CD14-positive monocyte (primary cell): ENCODE results near the gene RSPH10B2. TPM values are rescaled to one million over a fixed set of nuclear protein-coding genes. Genes with fewer than 3 reads are reported as not detected.
"Not testable (repeated sequence)": the region's sequence is repeated elsewhere in the genome, so short reads cannot be mapped to it uniquely, and the experiment has no call there.

ENCODE experiments used
- DNase-seq, 3 donors: peaks; one replicate each; pipeline ENCODE4 v3.0.0-alpha.2; 2011 to 2022
- H2AFZ ChIP-seq: 2 replicates; pipeline ENCODE4 v1.6.0; 2012; ENCODE audit warnings: mild to moderate bottlenecking, low read depth, low read length, inconsistent platforms; ENCODE audit not compliant: insufficient read depth, poor library complexity, severe bottlenecking
- H3K27ac ChIP-seq, 2 donors: 1 replicate in 1 of 2; 2 replicates in 1 of 2; pipeline ENCODE4 v1.5.1; 2012 to 2013; ENCODE audit warnings: low read length in 2 of 2, control low read depth in 1 of 2, inconsistent platforms in 1 of 2, low read depth in 1 of 2, mild to moderate bottlenecking in 1 of 2
- H3K27me3 ChIP-seq, 2 donors: one replicate each; pipeline versions ENCODE4 v1.6.0 to v1.6.1; 2011 to 2013; ENCODE audit warnings: low read length in 2 of 2; ENCODE audit not compliant: control insufficient read depth in 2 of 2, insufficient read depth in 2 of 2
- H3K36me3 ChIP-seq, 2 donors: replicated peaks in 1 of 2; 1 replicate in 1 of 2; 2 replicates in 1 of 2; pipeline versions ENCODE4 v1.5.1 to v1.6.1; 2012 to 2013; ENCODE audit warnings: low read length in 2 of 2, control low read depth in 1 of 2, inconsistent platforms in 1 of 2, mild to moderate bottlenecking in 1 of 2; ENCODE audit not compliant: insufficient read depth in 2 of 2, control insufficient read depth in 1 of 2
- H3K4me1 ChIP-seq, 2 donors: 1 replicate in 1 of 2; 2 replicates in 1 of 2; pipeline versions ENCODE4 v1.5.1 to v1.6.1; 2012 to 2013; ENCODE audit warnings: low read length in 2 of 2, control low read depth in 1 of 2, inconsistent platforms in 1 of 2, mild to moderate bottlenecking in 1 of 2, moderate library complexity in 1 of 2; ENCODE audit not compliant: insufficient read depth in 2 of 2, control insufficient read depth in 1 of 2
- H3K4me2 ChIP-seq: replicated peaks from 2 replicates; pipeline ENCODE3; 2012; ENCODE audit warnings: low read length, moderate library complexity, mild to moderate bottlenecking; ENCODE audit not compliant: poor library complexity, severe bottlenecking; ENCODE audit errors: extremely low read depth
- H3K4me3 ChIP-seq, 3 experiments: fragments of 200-600 bp in 1 of 3; sonication (generic) in 1 of 3; replicated peaks in 1 of 3; 1 replicate in 2 of 3; 2 replicates in 1 of 3; pipeline ENCODE4 v1.5.1; 2011 to 2013; ENCODE audit warnings: low read length in 3 of 3, mild to moderate bottlenecking in 3 of 3, control low read depth in 2 of 3, low read depth in 2 of 3, inconsistent platforms in 1 of 3, moderate library complexity in 1 of 3
- H3K79me2 ChIP-seq: 2 replicates; pipeline ENCODE4 v1.6.0; 2012; ENCODE audit warnings: mild to moderate bottlenecking, control low read depth, inconsistent platforms, low read length, moderate library complexity; ENCODE audit not compliant: insufficient read depth
- H3K9ac ChIP-seq: 2 replicates; pipeline ENCODE4 v1.6.0; 2017; ENCODE audit warnings: low read length, mild to moderate bottlenecking; ENCODE audit not compliant: insufficient read depth, poor library complexity, severe bottlenecking
- H3K9me3 ChIP-seq, 2 donors: replicated peaks in 1 of 2; 1 replicate in 1 of 2; 2 replicates in 1 of 2; pipeline versions ENCODE4 v1.5.1 to v1.6.1; 2012 to 2013; ENCODE audit warnings: low read length in 2 of 2, control low read depth in 1 of 2; ENCODE audit not compliant: control insufficient read depth in 1 of 2, insufficient read depth in 1 of 2
- H4K20me1 ChIP-seq: 2 replicates; pipeline ENCODE4 v1.6.0; 2012; ENCODE audit warnings: mild to moderate bottlenecking, low read length, control low read depth, moderate library complexity; ENCODE audit not compliant: insufficient read depth
- H3K27ac Mint-ChIP-seq, 7 donors: one replicate each; pipeline ENCODE4 v1.8.0; 2020; ENCODE audit warnings: mild to moderate bottlenecking in 7 of 7, mixed read lengths in 7 of 7, moderate library complexity in 6 of 7, inconsistent platforms in 2 of 7
- H3K27me3 Mint-ChIP-seq, 3 donors: one replicate each; pipeline ENCODE4 v1.8.0; 2021 to 2022; ENCODE audit warnings: low read depth in 3 of 3, mild to moderate bottlenecking in 3 of 3, mixed read lengths in 3 of 3, moderate library complexity in 3 of 3, inconsistent platforms in 1 of 3
- H3K36me3 Mint-ChIP-seq, 2 donors: one replicate each; pipeline ENCODE4 v1.8.0; 2020; ENCODE audit warnings: mixed read lengths in 2 of 2, inconsistent platforms in 1 of 2, mild to moderate bottlenecking in 1 of 2
- H3K4me1 Mint-ChIP-seq: one replicate; pipeline ENCODE4 v1.8.0; 2020; ENCODE audit warnings: mild to moderate bottlenecking, mixed read lengths
- H3K4me3 Mint-ChIP-seq, 2 donors: one replicate each; pipeline ENCODE4 v1.8.0; 2020; ENCODE audit warnings: mild to moderate bottlenecking in 2 of 2, mixed read lengths in 2 of 2, moderate library complexity in 1 of 2
- H3K9me3 Mint-ChIP-seq, 7 donors: one replicate each; pipeline ENCODE4 v1.8.0; 2020 to 2022; ENCODE audit warnings: mixed read lengths in 7 of 7, mild to moderate bottlenecking in 6 of 7, moderate library complexity in 6 of 7, inconsistent platforms in 2 of 7
- WGBS: methylation state at CpG from one replicate; pipeline ENCODE4 v1.1.5; 2013; ENCODE audit warnings: missing lambda C conversion rate; ENCODE audit not compliant: insufficient coverage; 5-methylcytosine and 5-hydroxymethylcytosine counted together
- intact Hi-C, 2 donors: fragments of 100-400 bp; cut with micrococcal nuclease; formaldehyde crosslinking; loops; one replicate each; pipeline versions ENCODE4 v1.15.0 to v1.15.1; 2023
- polyA plus RNA-seq, 3 donors: library from polyadenylated mRNA; depleted of rRNA in 1 of 3; unstranded in 2 of 3; stranded (reverse) in 1 of 3; fragments of 300-500 nt in 2 of 3; fragments of >200 nt in 1 of 3; fragmentation: Illumina TruSeq in 2 of 3; gene quantifications; 1 replicate in 2 of 3; 2 replicates in 1 of 3; pipeline ENCODE4 v1.2.3, GENCODE V29; 2012 to 2021

RSPH10B2 gene
- polyA plus RNA-seq, 3 donors: 0.03 TPM; not detected in 2

DNA sequence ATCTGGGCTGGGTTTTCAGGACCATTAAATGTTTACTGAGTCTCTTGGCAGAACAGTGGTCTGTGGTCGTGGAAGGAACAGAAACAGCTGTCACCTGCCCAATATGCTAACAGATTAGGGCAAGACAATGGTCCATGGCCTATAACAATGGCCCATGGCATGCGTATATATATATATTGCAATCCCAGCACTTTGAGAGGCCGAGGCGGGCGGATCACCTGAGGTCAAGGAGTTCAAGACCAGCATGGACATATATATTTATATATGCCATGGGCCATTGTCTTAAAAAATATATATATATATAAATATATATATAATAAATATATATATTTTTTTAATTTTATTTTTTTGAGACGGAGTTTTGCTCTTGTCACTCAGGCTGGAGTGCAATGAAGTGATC is 27.7 kb downstream of the RSPH10B2 start:
- H3K9me3 ChIP-seq, H3K4me3 Mint-ChIP-seq, H3K4me1 ChIP-seq, H3K9ac ChIP-seq, H4K20me1 ChIP-seq, H3K27me3 Mint-ChIP-seq, H3K4me3 ChIP-seq, H2AFZ ChIP-seq, H3K4me2 ChIP-seq, H3K4me1 Mint-ChIP-seq, H3K36me3 Mint-ChIP-seq, H3K27me3 ChIP-seq, H3K27ac Mint-ChIP-seq, intact Hi-C loops, H3K79me2 ChIP-seq, DNase-seq, H3K36me3 ChIP-seq, H3K9me3 Mint-ChIP-seq, H3K27ac ChIP-seq: not testable (repeated sequence)
- WGBS: no CpG with 5 or more reads among the region's 6 CpGs

DNA sequence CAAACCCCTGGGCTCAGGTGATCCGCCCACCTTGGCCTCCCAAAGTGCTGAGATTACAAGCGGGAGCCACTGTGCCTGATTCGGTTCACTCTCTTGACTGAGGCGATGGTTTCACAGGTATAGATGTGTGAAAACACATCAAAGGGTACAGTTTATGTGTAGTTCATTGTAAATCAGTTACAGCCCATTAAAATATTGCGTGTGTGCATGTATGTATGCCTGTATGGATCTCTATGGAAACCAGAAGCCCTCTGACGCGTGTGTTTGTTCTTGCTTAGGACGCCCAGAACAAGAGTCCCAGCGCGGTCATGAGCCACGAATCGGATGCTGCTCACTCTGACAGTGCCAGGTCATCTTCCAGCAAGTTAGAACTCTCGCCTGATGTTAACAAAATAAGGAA is 35.5 kb downstream of the RSPH10B2 start:
- H3K36me3 Mint-ChIP-seq, intact Hi-C loops, H3K9me3 ChIP-seq, H3K4me3 Mint-ChIP-seq, H3K79me2 ChIP-seq, H3K27me3 Mint-ChIP-seq, H2AFZ ChIP-seq, H3K4me1 Mint-ChIP-seq, H3K9me3 Mint-ChIP-seq, H3K27ac Mint-ChIP-seq, H3K4me2 ChIP-seq, H3K4me1 ChIP-seq, H3K27ac ChIP-seq, H3K36me3 ChIP-seq, H4K20me1 ChIP-seq, H3K4me3 ChIP-seq, DNase-seq, H3K9ac ChIP-seq, H3K27me3 ChIP-seq: not testable (repeated sequence)
- no CpG with 5 or more reads among the region's 13 CpGs for whole genome bisulfite sequencing

DNA sequence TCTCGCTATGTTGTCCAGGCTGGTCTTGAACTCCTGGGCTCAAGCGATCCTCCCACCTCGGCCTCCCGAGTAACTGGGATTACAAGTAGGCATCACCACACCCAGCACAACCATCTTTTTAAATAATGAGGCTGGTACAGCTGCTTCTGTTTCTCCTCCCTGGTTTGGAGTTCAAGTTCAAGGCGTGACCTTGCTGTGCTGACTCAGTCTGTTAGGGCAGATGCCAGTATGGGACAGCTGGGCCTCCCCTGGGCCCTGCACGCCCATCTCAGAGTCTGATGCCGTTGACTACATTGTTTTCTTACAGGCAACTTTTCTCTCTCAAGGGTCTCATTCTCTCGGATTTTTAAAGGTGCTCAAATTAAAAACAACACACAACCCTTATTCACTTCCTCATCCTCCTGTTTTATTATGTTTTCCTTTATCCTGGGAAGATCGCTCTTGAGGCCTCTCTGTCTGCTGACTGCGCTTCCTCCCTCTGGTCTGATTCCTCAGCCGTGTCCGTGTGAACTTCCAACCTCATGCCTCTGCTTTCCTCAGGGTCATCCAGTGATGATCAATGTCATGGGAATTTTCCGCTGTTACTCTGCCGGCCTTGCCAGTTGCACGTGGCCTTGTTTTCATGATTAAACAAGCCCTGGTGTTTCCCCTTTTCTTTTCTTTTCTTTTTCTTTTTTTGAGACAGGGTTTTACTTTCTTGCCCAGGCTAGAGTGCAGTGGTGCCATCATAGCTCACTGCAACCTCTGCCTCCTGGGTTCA is 38.4 kb downstream of the RSPH10B2 start:
- H3K4me2 ChIP-seq, H3K4me1 ChIP-seq, H3K36me3 ChIP-seq, H3K4me1 Mint-ChIP-seq, H3K27me3 ChIP-seq, H3K27me3 Mint-ChIP-seq, H3K9ac ChIP-seq, H3K27ac Mint-ChIP-seq, H3K27ac ChIP-seq, H3K9me3 Mint-ChIP-seq, H3K4me3 ChIP-seq, H4K20me1 ChIP-seq, H2AFZ ChIP-seq, H3K4me3 Mint-ChIP-seq, H3K9me3 ChIP-seq, intact Hi-C loops, H3K79me2 ChIP-seq, DNase-seq: not testable (repeated sequence)
- WGBS: no CpG with 5 or more reads among the region's 15 CpGs
- peaks cover 11 to 16% of the 10 kb centered on the region in 2 donors for H3K36me3 Mint-ChIP-seq

DNA sequence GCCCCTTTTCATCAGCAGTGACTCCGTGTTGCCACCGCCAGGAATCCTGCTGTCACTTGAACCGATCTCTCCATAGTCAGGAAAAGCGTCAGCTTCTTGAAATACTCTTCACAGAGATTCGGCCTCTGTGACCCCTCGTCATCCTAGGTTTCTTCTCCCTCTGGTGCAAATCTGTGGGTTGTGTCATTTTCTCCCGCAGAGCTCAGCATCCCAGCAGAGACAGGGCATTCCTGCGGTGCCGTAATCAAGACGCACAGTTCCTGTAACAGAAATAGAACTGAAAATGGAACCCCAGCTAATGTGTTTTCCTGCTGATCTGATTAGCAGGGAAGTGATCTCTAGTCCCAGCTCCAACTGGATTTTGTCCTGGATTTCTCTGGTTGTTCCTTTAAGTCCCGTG is 40.4 kb downstream of the RSPH10B2 start:
- H3K27me3 Mint-ChIP-seq, H3K79me2 ChIP-seq, H3K4me3 Mint-ChIP-seq, intact Hi-C loops, H3K9me3 ChIP-seq, H3K9ac ChIP-seq, H3K36me3 ChIP-seq, H3K27me3 ChIP-seq, H2AFZ ChIP-seq, H3K4me1 ChIP-seq, H3K27ac ChIP-seq, DNase-seq, H3K4me1 Mint-ChIP-seq, H3K4me2 ChIP-seq, H3K4me3 ChIP-seq, H3K9me3 Mint-ChIP-seq, H4K20me1 ChIP-seq: not testable (repeated sequence)
- Mint-ChIP-seq H3K27ac (peak overlapping the region in 1 of 7 donors; percentile 62), H3K36me3 (peaks cover 11 to 19% of the 10 kb centered on the region in 2 donors)
- no CpG with 5 or more reads among the region's 11 CpGs for WGBS
